Measurements from ENCODE around the gene ZNF385C. TPM values are rescaled to one million over a fixed set of nuclear protein-coding genes. Genes with fewer than 3 reads are reported as not detected.

ZNF385C gene
- total RNA-seq, 1 donor from 2014 or later = 1.2 TPM

DNA sequence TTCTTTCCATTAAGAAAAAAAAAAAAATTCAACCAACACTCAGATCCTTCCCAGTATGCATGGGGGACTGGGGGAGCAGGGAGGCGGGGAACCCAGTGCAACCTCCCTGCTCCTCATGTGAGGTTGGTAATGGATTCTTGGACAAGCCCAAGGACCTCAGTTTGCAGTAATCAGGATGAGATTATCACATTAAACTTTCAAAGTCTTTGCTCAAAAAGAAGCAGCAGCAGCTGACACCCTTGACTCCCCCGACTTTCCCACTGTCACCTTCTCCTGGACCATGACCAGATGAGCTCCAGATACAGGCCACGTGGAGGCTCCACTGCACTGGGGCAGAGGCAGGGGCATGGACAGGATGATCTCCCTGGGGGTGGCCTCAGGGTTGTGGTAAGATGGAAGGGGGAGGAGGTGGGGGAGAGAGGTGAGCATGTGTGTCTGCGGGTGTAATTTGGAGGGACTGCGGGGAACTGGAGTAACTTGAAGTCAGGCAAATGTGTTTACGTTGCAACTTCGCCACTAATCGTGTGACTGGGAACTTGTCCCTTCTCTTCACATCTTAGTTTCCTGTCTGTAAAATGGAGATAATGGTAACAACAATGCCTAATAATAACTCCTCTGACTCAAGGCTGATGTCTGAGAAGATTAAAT, 19.8 kb downstream of the ZNF385C start:
- no peak for DNase-seq (ENCODE audit: low spot score)

DNA sequence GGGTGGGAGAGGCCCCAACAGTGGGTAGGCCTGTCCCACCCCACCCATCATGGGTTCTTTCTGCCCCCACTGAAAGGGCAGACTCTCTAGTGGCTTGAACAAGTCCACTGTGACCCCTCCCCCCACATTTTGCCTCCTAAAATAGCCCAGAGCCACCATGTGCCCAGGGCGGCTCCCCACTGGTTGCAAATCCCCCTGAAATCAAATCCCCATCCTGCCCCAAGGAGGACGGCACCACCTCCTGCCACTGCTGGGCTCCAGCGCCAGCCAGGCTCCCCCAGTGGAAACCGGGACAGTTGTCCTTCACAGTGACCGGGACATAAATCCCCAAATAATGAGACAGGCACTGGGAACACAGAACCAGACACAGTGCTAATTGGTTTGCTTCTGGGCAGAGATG, 20.5 kb downstream of the ZNF385C start:
- DNase-seq (ENCODE audit: low spot score) = no peak

GRCh38 chr17:42076797-42077559, 21.3 kb downstream of the ZNF385C start:
- DNase-seq (ENCODE audit: low spot score) = no peak

DNA sequence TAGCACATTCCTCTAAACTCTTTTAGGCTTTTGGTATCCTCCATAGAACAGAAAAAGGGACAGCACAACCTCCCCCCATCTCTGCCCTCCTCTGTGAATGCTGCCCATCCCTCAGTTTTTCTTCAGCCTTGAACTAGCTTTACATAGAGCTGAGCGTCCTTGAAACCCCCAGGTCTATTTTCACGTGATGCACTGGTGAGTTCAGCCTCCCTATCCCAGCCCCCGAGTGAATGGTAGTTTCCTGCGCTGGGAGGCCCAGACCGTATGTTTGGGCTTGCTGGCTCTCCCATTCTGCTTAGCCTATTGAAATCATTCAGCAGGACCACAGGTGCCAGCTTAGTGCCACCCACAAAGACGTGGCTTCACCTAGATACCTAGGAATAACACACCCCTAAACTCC, 22.5 kb downstream of the ZNF385C start:
- DNase-seq (ENCODE audit: low spot score) = no peak

DNA sequence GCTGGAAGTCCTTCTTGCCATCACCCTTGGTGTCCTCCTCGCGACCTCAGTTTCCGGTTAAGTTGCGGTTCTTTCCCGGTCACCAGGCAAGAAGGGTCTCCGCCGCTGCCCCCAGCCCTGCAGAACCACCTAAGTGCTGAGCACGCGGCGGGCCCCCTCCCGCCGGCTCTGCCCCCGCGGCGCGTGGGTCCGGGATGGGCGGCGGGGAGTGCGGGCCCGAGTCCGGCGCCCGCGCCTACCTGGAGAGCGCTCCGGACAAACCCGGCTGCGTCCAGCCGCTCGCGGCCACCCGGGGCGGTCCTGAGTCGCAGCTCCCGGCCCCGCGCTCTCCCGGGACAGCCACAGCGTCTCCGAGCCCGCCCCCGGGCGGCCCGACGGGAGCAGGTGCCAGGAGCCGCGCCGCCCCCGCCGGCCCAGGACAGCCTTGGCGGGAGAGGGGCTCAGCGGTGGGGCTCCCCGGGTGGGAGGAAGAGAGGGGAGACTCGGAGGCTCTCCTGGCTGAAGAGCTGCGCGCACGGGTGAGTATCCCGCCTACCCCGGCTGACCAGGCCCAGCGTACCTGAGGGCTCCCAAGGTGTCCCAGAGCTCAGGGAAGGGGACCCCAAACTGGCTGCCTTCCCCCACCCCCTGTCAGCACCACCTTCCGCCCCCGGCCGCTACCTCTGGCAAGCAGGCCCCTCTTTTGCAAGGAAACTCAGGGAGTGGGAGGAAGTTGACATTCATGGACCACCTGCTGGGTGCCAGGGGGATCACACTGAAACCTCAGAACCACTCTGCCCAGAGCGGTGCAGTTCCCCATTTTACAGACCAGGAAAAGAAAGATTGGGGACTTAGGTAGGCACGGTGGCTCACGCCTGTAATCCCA, 25.7 kb downstream of the ZNF385C start:
- no peak for DNase-seq (ENCODE audit: low spot score)

DNA sequence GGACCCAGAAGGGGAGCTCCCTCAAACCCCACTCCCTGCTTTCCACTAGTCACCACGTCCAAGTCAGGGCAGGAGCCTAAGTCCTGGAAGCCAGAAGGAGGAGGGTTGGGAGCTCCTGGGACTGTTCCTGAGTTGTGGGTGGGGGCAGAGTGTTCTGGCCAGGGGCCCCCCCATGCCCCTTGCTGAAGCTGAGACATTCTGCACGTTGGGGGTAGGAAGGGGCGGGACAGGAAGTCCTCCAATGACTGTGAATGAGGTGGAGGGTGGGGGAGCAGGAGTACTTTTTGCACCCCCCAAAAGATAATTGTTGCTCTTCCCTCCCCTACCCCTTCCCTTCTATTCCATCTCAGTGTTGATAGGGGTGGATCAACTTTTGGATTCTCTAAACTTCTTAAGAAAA, 26.5 kb downstream of the ZNF385C start:
- no peak for DNase-seq (ENCODE audit: low spot score)

- DNase-seq (ENCODE audit: low spot score) = no peak
Observed at GRCh38 chr17:42068979-42069378, 29.3 kb downstream of the ZNF385C start.

DNA sequence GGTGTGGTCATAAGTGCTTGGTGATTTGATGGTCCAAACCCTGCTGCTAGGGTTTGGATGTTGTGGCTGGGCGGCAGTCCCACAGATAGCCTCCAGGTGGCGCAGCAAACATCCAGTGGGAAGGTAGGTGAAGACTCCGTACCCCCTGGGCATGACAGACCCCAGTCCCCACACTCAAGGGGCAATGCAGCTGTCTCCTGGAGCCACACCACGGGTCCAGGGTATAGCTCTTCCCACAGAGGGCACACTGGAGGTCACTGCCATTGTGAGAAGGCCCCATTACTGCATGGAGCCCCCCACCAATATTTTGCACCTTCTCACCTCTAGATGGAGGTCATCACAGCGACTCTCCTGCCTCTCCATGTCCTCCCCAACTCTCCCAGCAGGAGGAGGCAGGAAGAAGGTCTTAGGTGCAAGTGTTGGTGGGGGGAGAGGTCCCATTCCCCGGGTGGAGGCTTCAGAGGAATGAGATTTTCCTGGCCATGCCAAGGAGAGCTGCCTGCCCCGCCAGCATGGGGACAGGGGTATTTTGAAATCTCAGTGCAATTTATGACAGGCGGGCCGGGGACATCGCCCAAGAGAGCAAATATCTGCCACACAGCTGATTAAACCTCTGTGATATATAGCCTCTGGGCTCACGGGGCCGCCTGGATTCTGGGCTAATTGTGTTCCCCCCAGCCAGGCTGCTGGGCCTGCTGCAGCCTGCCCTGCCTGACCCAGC, 30.7 kb downstream of the ZNF385C start:
- DNase-seq (ENCODE audit: low spot score) = peak; percentile 30

- no peak for DNase-seq (ENCODE audit: low spot score)
Observed at GRCh38 chr17:42065201-42065600, 33.1 kb downstream of the ZNF385C start.

DNA sequence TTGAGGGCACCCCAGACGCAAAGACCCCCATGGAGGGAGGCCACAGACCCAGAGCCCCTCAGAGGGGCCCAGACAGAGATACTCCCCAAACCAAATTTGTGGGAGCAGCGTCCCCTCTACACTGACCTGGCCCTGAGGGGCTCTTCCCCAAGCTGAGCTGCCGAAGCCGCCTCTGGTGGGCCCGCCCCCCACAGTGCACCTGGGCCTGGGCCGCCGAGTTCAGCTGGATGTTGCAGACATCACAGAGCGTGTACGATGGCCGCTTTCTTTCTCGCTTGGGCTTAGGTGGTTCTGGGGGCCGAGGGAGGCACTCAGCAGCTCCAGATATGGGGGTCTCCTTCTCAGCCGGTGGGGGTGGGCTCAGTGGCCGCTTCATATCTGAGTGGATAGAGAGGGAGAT, 35.6 kb downstream of the ZNF385C start:
- no peak for DNase-seq (ENCODE audit: low spot score)

DNA sequence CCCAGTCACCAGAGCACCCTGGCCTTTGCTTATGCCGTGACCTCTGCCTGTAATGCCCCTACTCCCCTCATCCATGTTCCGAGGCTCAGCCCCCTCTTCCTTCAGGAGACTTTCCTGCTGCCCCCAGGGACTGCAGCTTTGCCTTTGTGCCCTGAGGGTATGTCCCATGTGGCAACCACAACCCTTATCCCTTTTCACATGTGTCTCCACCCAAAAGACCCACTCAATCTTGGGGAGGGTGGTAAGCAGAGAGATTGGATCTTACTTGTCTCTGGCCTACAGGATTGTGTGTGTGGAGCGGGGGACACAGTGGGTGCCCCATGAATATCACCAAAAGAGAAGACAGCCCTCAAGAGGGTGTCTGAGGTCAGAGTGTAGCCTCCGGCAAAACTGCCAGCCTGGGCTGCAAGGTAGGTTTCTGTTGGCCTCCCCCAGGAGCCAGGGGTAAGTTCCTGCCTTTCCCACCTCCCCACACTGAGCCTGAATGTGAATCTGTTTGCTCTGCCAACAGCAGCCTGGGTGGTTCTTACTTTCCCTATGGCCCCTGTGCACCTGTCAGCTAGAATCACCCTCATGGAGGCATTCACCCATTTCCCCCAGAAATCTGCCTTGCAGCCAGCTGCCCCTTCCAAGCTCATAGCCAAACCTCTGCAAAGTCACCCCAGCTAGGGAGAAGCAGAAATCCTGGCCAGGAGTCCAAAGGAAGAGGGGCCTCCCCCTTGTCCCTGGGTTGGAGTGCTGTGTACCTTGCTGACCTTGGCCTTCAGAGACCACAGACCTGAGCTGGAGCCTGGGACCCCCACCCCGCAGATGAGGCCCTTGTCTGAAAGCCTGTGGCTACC, 36.4 kb downstream of the ZNF385C start:
- DNase-seq (ENCODE audit: low spot score) = no peak

GRCh38 chr17:42060231-42060630, 38.0 kb downstream of the ZNF385C start:
- DNase-seq (ENCODE audit: low spot score) = no peak

GRCh38 chr17:42059815-42060214, 38.5 kb downstream of the ZNF385C start:
- DNase-seq (ENCODE audit: low spot score) = no peak

GRCh38 chr17:42058063-42058462, 40.2 kb downstream of the ZNF385C start:
- no peak for DNase-seq (ENCODE audit: low spot score)

DNA sequence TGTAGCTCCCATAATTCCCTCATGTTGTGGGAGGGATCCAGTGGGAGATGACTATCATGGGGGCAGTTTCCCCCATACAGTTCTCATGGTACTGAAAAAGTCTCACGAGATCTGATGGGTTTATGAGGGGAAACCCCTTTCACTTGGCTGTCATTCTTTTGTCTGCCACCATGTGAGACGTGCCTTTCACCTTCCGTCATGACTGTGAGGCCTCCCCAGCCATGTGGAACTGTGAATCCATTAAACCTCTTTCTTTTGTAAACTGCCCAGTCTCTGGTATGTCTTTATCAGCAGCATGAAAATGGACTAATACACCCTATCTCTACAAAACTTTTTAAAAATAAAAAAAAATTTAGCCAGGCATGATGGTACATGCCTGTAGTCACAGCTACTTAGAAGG, 41.6 kb downstream of the ZNF385C start:
- DNase-seq (ENCODE audit: low spot score) = no peak

DNA sequence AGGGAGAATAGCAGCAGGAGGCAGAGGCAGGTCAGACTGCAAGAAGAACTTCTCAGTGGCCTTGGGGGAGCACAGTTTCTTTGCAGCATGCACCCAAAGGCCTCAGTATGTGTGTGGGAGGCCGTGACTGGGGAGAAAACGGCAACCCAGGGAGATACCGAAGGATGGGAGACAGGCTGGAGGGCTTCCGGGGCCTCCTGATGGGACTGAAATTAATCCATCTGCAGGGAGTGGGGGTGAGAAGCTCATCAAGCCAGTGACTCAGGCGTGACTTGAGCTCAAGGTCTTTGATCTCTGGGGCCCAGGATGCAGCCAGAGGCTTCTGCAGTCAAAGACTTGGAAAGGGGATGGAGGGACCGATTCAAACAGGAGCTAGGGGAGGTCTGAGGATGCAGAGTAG, 42.8 kb downstream of the ZNF385C start:
- no peak for DNase-seq (ENCODE audit: low spot score)

DNA sequence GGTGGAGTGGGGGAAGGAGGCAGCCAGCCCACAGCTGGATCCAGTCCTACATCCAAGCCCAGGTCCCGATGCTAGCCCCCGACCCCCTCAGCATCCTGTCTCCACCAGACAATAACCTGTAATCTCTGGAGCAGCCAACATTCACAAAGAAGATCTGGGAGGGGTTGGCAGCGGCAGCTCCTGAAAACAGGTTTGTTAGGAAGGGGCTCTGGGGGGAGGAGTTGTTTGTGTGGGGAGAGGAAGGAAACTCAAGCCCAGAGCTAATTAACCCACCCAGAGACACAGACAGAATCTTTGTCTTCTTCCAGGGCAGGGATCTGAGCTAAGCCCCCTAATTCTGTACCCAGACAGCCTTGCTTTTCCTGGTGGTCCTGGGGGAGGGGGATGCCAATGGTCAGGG, 43.2 kb downstream of the ZNF385C start:
- DNase-seq (ENCODE audit: low spot score) = no peak

- no peak for DNase-seq (ENCODE audit: low spot score)
Observed at GRCh38 chr17:42053731-42054500, 44.4 kb downstream of the ZNF385C start.

- no peak for DNase-seq (ENCODE audit: low spot score)
Observed at GRCh38 chr17:42052346-42052877, 45.9 kb downstream of the ZNF385C start.

- DNase-seq (ENCODE audit: low spot score) = no peak
Observed at GRCh38 chr17:42051645-42052044, 46.6 kb downstream of the ZNF385C start.

Measured in umbilical cord (tissue), 2 donors.